GM12875 (cell line): ENCODE data around the gene ARPP21.

Source experiments
- H3K4me3 ChIP-seq: one replicate; pipeline ENCODE4 v1.5.1; 2011; ENCODE audit warnings: low read depth, low read length, control low read depth
- CTCF ChIP-seq: IDR thresholded peaks from 2 replicates; pipeline ENCODE4 v1.5.1; 2011; ENCODE audit warnings: low read depth, mild to moderate bottlenecking, control low read depth, inconsistent platforms, low read length, moderate library complexity, borderline replicate concordance; ENCODE audit not compliant: insufficient read depth

ARPP21 gene

GRCh38 chr3:35664460-35664919 lies 25.2 kb downstream of the ARPP21 start:
- TF ChIP-seq CTCF: no peak
- H3K4me3 ChIP-seq: no peak overlapping the region

- H3K4me3 ChIP-seq: no peak overlapping the region
- no peak for TF ChIP-seq CTCF
Measured at GRCh38 chr3:35665390-35666055, 26.2 kb downstream of the ARPP21 start.

GRCh38 chr3:35666888-35667287 lies 27.6 kb downstream of the ARPP21 start:
- H3K4me3 ChIP-seq: no peak overlapping the region
- TF ChIP-seq CTCF: no peak

- TF ChIP-seq CTCF: no peak
- H3K4me3 ChIP-seq: no peak overlapping the region
Measured at GRCh38 chr3:35670408-35670965, 31.2 kb downstream of the ARPP21 start.

- no peak for TF ChIP-seq CTCF
- no peak overlapping the region for H3K4me3 ChIP-seq
Measured at GRCh38 chr3:35671483-35671882, 32.2 kb downstream of the ARPP21 start.

GRCh38 chr3:35673017-35673416 lies 33.7 kb downstream of the ARPP21 start:
- no peak for TF ChIP-seq CTCF
- no peak overlapping the region for H3K4me3 ChIP-seq

- H3K4me3 ChIP-seq: no peak overlapping the region
- no peak for TF ChIP-seq CTCF
Measured at GRCh38 chr3:35674451-35675109, 35.3 kb downstream of the ARPP21 start.
